NCI-H2196 treated with DMSO at 0.1 percent for 48 hours (cell line): ENCODE results near the gene KSR1.

Experiments
- DNase-seq: peaks from one replicate; lab custom pipeline; 2025; ENCODE audit not compliant: unreplicated experiment; lab: John Stamatoyannopoulos, UW

Gene KSR1

DNA sequence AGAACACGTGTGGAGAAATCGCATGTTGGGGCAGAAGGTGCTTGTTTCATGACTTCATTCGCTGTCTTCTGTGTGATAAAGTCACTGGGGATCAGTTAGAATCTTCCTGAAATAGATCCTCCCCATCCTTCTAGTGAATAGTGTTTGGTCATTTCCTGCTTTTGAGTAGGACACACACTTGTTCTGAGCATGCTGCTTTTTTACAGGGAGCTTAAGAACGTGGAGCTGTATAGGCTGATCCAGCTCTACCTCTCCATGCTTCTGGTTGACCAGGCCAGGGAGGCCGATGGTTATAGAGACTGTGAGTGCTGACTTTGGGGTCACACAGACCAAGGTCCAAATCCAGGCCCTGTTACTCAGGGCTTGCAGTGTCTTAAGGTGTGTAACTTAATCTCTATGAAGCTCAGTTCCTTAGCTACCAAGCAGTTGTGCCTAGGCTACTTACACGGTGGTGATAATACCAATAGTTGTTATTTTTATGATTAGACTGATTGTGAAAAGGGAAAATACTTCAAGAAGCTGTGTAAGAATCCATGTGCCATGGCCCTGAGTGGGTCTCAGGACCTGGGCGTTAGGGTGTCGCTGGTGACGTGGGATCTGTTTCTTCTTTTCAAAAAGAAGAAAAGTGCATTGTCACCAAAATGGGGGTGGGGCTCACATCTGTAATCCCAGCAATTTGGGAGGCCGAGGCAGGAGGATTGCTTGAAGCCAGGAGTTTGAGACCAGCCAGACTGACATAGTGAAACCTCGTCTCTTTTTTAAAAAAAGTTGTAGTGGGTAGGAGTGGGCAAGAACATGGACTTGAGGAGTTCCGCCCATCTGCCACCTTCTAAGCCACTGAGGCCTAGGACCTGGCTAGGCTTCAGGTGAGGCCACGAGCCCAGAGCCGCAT is 110.7 kb downstream of the KSR1 start:
- no peak for DNase-seq

DNA sequence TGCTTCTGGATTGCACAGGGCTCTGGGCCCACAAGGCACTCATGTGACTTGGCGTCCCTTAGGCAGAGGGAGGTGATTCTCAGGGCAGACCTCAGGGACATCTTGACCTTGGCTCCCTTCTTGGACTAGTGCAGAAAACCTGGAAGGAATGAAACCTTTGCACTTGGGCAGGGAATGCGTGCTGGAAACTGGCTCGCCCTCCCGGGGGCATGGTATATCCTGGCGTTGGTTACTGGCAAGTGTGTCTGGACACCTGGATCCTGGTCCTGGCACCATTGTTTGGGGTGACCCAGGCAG is 111.3 kb downstream of the KSR1 start:
- no peak for DNase-seq

DNA sequence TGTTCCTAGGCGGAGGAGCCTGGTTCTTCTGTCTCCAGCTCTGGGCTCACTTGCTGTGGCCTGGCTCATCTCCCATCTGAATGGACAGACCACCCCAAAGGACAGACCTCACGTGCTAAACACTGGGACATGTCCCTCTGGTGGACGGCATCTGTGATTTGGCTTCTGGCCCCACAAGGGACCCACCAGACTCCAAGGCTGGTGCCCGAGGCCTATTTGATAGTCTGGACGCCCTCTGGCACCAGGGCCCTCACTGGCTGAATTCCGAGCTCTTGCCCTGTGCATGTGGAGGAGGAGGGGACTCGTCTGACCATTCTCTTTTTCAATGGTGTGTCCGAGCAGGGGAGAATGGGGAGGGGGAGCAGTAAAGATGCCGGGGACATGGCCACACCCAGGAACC is 112.0 kb downstream of the KSR1 start:
- DNase-seq, result no peak

DNA sequence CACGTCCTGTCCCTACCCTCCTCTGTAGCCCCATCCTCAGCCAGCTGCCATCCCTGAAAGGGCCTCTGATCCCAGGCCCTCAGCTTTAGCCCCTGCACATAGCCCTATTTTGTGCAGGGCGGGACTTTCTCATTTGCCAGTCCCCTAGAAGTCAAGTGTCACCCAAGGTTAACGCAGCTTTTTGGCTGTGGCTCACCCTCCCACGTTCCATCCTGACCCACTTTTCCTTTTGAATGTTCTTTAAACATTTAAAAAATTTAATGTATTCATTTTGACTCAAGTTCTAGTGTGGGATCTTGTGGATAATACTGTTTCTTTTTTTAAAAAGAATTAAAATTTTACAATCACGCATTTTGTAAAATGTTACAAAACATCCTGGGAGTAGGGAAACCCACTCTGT is 112.6 kb downstream of the KSR1 start:
- no peak for DNase-seq

DNA sequence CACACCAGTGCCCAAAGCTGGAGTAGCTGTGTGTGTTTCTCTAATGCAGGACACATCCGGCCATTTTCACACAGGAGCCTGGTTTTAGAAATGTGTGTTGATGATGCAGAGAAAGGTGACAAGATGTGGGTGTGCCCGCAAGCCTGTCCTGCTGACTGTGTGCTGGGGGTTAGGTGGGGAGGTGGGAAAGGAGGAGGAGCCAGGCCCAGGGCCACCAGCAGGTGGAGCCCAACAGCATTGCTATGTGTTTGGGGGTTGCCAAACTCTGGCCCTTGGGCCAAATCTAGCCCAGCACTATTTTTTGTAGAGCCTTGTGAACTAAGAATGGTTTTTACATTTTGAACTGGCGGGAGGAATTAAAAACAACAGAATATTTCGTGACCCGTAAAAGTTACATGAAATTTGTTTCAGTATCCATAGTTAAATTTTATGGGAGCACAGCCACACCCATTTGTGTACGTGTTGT is 113.0 kb downstream of the KSR1 start:
- no peak for DNase-seq

DNA sequence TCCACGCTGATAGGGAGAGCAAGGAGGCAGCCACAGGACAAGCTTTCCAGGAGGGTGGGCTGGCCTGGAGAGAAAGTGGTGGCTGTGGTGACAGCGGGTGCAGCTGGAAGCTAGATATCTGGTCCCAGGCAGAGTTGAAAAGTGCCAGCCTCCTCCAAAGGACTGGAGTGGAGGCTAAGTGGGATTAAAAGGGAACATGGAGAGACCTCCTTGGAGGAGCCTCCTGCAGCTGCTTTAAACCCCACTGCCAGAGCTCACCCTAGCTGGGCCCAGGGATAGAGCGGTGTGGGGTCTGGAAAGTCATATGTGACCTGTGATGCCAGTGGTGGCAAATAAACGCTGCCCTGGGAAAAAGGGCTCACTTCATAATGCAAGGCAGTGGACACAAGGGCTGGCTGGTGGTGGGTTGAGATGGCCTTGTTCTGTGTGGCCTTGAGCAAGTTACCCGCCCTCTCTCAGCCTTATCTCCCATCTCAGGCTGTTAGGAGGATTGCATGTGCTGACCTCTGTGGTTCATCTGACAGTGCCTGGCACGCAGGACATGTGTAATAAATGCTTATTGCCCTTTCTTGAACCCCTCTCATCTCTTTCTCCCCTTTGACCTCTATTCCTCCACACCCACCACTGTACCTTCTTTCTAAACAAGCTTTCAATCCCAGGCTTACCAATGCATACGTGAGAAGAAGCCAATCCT is 113.8 kb downstream of the KSR1 start:
- no peak for DNase-seq

DNA sequence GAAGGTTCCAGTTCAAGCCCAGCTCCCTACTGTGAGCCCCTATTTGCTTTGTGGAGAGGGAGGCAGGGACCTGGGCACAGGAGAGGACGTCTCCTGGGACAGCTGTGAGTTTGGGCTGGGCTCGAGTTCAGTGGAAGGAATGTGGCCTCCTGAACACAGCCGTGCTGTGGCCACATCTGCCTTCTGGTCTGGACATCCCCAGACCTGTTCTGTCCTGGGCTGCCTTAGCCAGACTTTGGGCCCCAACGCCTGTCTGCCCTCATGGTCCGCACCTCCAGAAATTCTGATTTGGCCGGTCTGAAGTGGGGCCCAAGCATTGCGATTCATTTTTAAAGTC is 114.3 kb downstream of the KSR1 start:
- DNase-seq, result no peak

DNA sequence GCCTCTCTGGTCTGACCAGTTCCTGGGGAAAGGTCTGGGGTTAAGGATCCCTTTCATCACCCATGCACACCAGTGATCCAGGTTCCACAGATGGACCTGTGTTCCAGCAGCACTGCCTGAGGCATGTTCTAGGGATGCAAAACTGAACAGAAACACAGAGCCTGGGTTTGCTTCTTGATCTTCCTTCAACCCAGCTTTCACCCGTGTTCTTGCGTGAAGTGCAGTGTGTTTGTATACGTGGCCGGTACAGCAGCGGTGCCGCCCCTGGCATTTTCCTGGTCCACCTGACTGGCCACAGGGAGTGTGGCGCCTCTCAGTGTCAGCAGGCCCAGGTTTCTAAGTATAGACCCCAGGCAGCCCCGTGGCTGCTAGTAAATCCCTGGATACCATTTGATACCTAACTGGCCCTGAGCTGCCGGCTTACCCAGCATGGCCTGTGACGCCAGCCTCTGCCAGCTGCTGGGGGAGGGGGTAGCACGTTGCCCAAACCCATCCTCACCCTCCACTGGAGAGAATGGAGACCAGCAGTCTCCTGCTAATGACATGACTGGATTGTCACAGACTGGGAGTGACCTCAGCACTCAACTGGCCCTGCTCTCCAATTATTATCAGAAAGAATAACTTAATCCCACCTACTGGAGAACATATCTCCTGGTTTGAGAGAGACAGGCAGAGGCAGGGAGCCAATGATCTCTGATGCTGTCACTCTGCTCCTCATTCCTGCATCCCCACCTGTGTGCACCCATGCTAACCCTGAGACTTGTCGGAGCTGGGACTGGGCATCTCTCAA is 115.5 kb downstream of the KSR1 start:
- DNase-seq, result no peak

DNA sequence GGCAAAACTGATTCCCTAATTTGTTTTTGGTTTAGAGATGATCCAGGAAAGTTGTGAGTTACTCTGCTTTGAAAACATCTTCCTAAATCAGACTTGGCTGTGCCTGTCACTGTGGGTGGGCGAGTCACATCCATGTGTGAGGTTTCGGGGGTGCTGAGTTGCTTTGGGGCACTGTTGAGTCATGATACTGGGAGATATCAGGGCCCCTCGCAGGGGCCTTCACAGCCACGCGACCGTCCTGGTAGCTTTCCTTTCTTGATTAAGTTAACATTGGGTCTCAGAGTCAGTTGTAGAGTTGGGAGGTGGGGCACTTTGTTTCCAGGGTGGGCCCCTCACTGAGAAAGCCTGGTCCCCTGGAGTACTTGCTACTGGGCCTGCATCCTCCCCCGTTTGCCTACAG is 116.4 kb downstream of the KSR1 start:
- no peak for DNase-seq

DNA sequence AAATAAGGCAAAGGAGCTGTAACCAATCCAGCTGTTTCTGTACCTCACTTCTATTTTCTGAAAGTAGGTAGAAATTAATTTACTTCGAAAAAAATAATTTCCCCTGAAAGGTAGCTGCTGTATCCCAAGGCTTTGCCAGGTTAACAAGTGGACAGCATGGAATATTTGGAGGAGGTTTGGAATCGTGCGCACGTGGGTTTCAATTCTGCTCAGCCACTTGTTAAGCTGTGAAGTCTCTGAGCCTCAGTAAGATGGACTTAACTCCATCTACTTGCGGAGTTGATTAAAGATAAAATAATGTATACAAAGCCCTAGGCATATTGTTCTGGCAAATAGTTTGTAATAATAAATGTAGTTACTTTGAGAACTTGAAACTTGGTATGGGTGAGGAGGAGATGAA is 117.3 kb downstream of the KSR1 start:
- DNase-seq, result no peak

DNA sequence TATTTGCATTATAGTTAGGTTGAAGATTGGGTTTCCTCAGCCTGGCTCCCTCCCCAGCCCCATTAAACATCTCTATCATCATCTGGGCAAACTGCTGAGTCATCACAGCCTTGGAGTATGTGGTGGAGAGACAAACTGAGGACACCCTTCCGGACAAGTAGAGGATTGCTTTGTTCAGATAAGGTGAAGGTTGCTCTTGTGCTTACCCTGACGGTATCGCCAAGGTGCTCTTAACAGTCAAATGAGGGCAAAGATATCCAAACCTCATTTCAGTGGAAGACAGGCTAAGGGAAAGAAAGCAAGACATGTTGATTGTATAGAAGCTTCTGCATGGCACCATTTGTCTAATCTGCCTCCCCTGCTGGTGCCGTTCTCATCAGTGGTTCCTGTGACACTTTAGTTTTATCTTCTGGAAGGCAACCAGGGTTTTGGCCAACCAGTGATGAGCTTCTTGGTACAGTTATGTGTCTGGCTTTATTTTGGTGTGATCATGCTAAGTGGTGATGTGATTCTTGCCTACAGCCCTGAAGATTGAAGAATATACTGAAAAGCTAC is 117.8 kb downstream of the KSR1 start:
- no peak for DNase-seq

DNA sequence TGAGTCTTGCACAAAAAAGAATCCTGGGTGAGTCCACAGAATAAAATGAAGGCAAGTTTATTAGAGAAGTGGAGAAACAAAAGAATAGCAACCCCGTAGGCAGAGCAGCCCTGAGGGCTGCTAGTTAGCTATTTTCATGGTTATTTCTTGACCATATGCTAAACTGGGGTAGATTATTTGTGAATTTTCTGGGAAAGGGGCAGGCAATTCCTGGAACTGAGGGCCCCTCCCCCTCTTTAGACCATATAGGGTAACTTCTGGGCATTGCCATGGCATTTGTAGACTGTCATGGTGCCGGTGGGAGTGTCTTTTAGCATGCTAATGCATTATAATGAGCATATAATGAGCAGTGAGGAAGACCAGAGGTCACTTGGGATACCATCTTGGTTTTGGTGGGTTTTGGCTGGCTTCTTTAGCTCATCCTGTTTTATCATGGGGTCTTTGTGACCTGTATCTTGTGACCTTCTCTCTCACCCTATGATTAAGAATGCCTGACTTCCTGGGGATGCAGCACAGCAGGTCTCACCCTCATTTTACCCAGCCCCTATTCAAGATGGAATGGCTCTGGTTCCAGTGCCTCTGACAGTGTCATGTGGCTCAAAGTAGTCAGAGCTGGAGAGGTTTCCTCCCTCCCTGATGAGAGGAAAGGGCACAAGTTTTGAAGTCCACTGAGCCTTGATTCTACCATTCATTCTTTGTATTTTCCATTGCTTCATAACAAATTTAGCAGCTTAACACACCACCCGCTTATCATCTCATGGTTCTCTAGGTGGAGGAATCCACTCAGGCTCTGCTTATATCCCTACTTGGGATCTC is 119.1 kb downstream of the KSR1 start:
- DNase-seq, result no peak

DNA sequence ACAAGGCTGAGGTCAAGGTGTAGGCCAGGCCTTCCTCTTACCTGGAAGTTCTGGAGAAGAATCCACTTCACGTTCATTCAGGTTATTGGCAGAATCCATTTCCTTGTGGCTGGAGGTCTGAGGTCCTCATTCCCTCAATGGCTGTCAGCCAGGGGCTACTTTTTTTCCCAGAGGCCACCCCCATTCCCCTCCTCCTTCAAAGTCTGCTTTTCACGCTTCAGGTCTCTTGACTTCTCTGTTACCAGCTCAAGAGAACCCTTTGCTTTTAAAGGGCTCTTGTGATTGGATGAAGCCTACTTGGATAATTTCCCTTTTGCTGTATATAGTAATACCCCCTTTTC is 119.6 kb downstream of the KSR1 start:
- no peak for DNase-seq

DNA sequence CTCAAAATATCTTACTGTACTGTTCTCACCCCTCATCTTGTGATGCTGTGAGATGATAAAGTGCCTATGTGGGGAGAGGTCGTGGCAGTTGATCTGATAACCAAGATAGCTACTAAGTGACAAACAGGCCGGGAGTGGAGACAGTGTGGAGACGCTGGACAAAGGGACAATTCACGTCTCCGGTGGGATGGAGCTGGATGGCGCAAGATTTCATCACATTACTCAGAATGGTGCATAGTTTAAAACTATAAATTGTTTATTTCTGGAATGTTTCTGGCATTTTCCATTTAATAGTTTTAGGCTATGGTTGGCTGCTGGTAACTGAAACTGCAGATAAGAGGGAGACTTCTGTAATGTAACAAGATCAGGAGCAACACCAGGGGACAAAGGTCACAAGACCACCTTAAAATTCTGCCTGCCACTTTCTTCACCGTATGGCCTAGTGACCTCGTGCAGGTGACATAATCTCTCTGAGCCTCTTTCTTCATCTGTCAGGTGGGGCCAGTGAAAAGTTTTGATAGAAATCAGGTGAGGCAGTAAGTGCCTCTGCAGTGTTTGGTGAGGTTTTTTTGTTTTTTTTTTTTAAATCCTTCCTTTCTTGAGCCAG is 120.3 kb downstream of the KSR1 start:
- DNase-seq, result no peak

DNA sequence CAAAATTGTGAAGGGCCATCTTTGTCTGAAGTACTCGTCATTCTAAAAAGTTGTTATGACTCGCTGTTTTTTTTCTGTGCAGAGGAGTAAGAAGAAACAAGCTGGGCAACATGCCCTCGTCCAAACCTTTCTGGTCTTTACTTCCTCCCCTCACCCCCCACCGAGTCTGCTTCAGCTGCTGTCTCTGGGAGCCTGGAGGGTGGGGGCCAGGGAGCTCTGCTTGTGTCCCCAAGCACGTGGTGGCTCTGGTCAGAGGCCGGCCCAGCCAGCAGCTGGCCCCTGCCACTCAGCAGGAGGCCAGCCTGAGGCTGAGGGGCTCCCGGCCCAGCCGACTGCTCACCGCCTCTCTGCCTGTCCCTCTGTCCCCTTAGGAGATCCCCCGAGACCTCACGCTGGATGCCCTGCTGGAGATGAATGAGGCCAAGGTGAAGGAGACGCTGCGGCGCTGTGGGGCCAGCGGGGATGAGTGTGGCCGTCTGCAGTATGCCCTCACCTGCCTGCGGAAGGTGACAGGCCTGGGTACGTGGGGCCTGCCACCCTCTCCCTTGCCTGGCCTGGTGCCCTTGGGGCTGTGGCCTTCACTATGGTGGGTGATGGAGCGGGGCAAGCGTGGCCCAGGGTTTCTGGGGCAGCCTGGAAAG is 121.0 kb downstream of the KSR1 start:
- DNase-seq, result no peak

DNA sequence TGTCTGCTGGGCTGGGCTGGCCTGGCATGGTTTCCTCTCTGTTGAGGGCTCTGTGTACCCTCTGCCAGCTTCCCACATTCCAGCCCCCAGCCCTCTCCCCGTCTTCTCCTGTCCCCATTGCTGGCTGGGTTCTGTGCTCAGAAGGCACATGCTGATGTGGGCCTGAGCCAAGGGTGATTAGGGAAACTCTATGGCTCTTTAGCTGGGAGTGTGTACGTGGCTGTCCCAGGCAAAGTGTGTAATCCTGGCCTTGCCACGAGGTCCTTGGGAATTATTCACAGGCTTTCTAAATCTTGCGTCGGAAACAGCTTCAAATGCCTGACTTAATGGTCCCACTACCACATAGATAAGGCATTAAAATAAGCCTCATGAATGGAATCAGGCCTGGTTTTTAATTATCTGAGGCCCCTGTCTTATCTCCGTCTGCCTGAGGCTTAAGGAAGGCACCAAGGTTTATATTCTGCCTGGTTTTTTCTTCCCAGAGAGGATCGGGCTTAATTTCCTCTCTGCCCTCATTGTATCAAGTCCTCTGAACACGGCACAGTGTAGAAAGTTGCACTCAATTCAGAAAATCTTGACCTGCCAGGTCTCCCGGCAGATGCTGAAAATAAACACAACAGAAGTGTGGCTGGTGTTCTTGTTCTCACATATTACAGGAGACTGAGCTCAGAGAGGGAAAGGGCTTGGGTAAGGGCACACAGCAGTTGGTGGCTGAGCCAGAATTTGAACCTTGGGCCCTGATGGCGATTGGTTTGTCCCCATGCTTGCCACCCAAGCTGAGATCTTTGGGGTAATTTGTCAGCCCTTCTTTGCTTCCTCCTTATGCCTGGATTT is 121.9 kb downstream of the KSR1 start:
- DNase-seq, result no peak

DNA sequence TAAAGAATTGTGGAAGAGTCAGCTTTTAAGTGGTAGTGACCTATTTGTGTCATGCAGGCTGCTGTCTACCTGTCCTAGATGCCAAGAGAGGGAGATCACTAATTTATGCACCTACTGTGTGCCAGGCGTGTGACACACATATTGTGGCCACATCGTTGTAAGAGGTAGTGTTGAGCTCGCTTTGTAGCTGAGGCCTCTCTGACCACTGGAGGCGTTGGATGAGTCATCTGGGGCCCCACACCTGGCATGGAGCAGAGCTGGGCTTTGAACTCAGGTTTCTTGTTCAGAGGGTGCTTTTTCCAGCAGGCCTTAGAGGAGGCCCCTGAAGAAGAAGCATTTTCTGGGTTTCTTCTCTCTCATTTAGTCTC is 122.5 kb downstream of the KSR1 start:
- no peak for DNase-seq

DNA sequence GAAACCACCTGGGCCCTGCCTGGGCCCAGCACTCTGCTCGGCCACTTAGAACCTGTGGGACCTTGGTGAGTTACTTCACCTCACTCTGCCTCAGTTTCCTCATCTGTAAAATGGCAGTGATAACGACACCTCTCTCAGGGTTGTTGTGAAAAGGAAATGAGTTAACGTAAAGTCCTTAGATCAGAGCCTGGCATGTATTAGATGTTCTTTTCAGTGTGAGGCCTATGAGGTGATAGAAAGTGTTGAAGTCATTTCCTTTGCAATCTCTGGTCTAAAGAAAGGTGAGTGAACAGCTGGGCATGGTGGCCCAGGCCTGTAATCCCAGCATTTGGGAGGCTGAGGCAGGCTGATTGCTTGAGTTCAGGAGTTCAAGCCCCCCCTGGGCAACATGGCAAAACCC is 123.1 kb downstream of the KSR1 start:
- DNase-seq, result no peak

DNA sequence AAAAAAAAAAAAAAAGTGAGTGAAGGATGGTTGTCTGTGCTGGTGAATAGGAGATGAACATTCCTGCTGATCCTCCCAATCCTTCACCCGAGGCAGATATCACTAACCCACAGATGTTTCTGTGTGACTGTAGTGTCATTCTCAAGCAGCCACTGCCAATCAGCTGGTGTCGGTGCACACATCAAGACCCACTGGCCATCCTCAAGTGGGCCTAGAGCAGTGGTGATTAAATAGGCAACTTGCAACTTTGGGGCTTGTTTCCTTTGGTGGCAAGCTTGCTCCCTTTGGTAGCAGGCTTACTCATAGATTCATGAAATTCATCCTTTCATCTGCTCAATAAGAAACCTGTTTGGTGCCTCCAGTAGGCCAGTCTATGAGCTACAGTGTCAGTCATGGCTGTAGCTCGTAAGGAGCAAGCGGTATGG is 123.7 kb downstream of the KSR1 start:
- no peak for DNase-seq
